ENCODE results near the gene EFCAB9.
"Not testable (repeated sequence)": the region's sequence is repeated elsewhere in the genome, so short reads cannot be mapped to it uniquely, and the experiment has no call there.

Gene EFCAB9

GRCh38 chr5:172187118-172188032, 6.6 kb upstream of the EFCAB9 start:
- peak; percentile 67 to 72 (median 71) for DNase-seq
- peak overlapping the region; percentile 97 for H3K27ac ChIP-seq (ENCODE audit: insufficient read depth, low read length, poor library complexity, severe bottlenecking)
- H3K4me1 ChIP-seq (ENCODE audit: control insufficient read depth, insufficient read depth, low read length, poor library complexity, severe bottlenecking) = peaks cover 36% of the 10 kb centered on the region

GRCh38 chr5:172188033-172188892, 5.7 kb upstream of the EFCAB9 start, which contains the start of gene STK10:
Gene STK10, minus strand, starts transcription at chr5:172188224. Its CDS starts 182 bp downstream, at chr5:172188042.
- H3K4me3 ChIP-seq (ENCODE audit: insufficient read depth, low read depth, low read length, poor library complexity, severe bottlenecking) = peak within 1 kb of the TSS; percentile 95
- no peaks in the 10 kb centered on the region for H3K27me3 ChIP-seq (replicated peaks; ENCODE audit: control insufficient read depth, insufficient read depth, low read length, poor library complexity, severe bottlenecking)
- peaks cover 27% of the 10 kb centered on the region for H3K4me1 ChIP-seq (ENCODE audit: control insufficient read depth, insufficient read depth, low read length, poor library complexity, severe bottlenecking)
- H3K9me3 ChIP-seq (ENCODE audit: control insufficient read depth, low read length) = no peaks in the 10 kb centered on the region
- peak; percentile 79 to 83 (median 83) for DNase-seq
- H3K27ac ChIP-seq (ENCODE audit: insufficient read depth, low read length, poor library complexity, severe bottlenecking) = peak within 1 kb of the TSS; percentile 97
- H3K36me3 ChIP-seq (ENCODE audit: control insufficient read depth, insufficient read depth, low read length) = no peaks in the 10 kb centered on the region

More at GRCh38 chr5:172187118-172188032, 6.6 kb upstream of the EFCAB9 start:
- no peaks in the 10 kb centered on the region for H3K36me3 ChIP-seq (ENCODE audit: control insufficient read depth, insufficient read depth, low read length)
- H3K27me3 ChIP-seq (replicated peaks; ENCODE audit: control insufficient read depth, insufficient read depth, low read length, poor library complexity, severe bottlenecking) = no peaks in the 10 kb centered on the region
- H3K9me3 ChIP-seq (ENCODE audit: control insufficient read depth, low read length) = no peaks in the 10 kb centered on the region
- H3K4me3 ChIP-seq (ENCODE audit: insufficient read depth, low read depth, low read length, poor library complexity, severe bottlenecking) = peak overlapping the region; percentile 95

GRCh38 chr5:172188893-172189692, 4.9 kb upstream of the EFCAB9 start:
- Histone ChIP-seq H3K9me3 (ENCODE audit: control insufficient read depth, low read length) (no peaks in the 10 kb centered on the region), H3K27me3 (replicated peaks; ENCODE audit: control insufficient read depth, insufficient read depth, low read length, poor library complexity, severe bottlenecking) (no peaks in the 10 kb centered on the region), H3K4me1 (ENCODE audit: control insufficient read depth, insufficient read depth, low read length, poor library complexity, severe bottlenecking) (peaks cover 19% of the 10 kb centered on the region), H3K27ac (ENCODE audit: insufficient read depth, low read length, poor library complexity, severe bottlenecking) (peak overlapping the region; percentile 97), H3K4me3 (ENCODE audit: insufficient read depth, low read depth, low read length, poor library complexity, severe bottlenecking) (peak overlapping the region; percentile 95), H3K36me3 (ENCODE audit: control insufficient read depth, insufficient read depth, low read length) (no peaks in the 10 kb centered on the region)
- no peak for DNase-seq

GRCh38 chr5:172189693-172190296, 4.2 kb upstream of the EFCAB9 start:
- Histone ChIP-seq H3K27me3 (replicated peaks; ENCODE audit: control insufficient read depth, insufficient read depth, low read length, poor library complexity, severe bottlenecking) (no peaks in the 10 kb centered on the region), H3K9me3 (ENCODE audit: control insufficient read depth, low read length) (no peaks in the 10 kb centered on the region), H3K4me1 (ENCODE audit: control insufficient read depth, insufficient read depth, low read length, poor library complexity, severe bottlenecking) (peaks cover 13% of the 10 kb centered on the region), H3K36me3 (ENCODE audit: control insufficient read depth, insufficient read depth, low read length) (no peaks in the 10 kb centered on the region), H3K4me3 (ENCODE audit: insufficient read depth, low read depth, low read length, poor library complexity, severe bottlenecking) (no peak overlapping the region), H3K27ac (ENCODE audit: insufficient read depth, low read length, poor library complexity, severe bottlenecking) (no peak overlapping the region)
- no peak for DNase-seq

- Histone ChIP-seq H3K4me1 (ENCODE audit: control insufficient read depth, insufficient read depth, low read length, poor library complexity, severe bottlenecking) (no peaks in the 10 kb centered on the region), H3K4me3 (ENCODE audit: insufficient read depth, low read depth, low read length, poor library complexity, severe bottlenecking) (no peak overlapping the region), H3K9me3 (ENCODE audit: control insufficient read depth, low read length) (no peaks in the 10 kb centered on the region), H3K27ac (ENCODE audit: insufficient read depth, low read length, poor library complexity, severe bottlenecking) (no peak overlapping the region), H3K27me3 (replicated peaks; ENCODE audit: control insufficient read depth, insufficient read depth, low read length, poor library complexity, severe bottlenecking) (no peaks in the 10 kb centered on the region), H3K36me3 (ENCODE audit: control insufficient read depth, insufficient read depth, low read length) (no peaks in the 10 kb centered on the region)
- DNase-seq = no peak
Measured at GRCh38 chr5:172194985-172195774, 1.2 kb downstream of the EFCAB9 start.

GRCh38 chr5:172197775-172198174, 3.8 kb downstream of the EFCAB9 start:
- H3K9me3 ChIP-seq (ENCODE audit: control insufficient read depth, low read length); H3K27ac ChIP-seq (ENCODE audit: insufficient read depth, low read length, poor library complexity, severe bottlenecking); H3K4me1 ChIP-seq (ENCODE audit: control insufficient read depth, insufficient read depth, low read length, poor library complexity, severe bottlenecking); H3K36me3 ChIP-seq (ENCODE audit: control insufficient read depth, insufficient read depth, low read length); H3K27me3 ChIP-seq (replicated peaks; ENCODE audit: control insufficient read depth, insufficient read depth, low read length, poor library complexity, severe bottlenecking); H3K4me3 ChIP-seq (ENCODE audit: insufficient read depth, low read depth, low read length, poor library complexity, severe bottlenecking); DNase-seq: not testable (repeated sequence)

- H3K27me3 ChIP-seq (replicated peaks; ENCODE audit: control insufficient read depth, insufficient read depth, low read length, poor library complexity, severe bottlenecking) = no peaks in the 10 kb centered on the region
- H3K4me3 ChIP-seq (ENCODE audit: insufficient read depth, low read depth, low read length, poor library complexity, severe bottlenecking) = no peak overlapping the region
- no peak for DNase-seq
- no peaks in the 10 kb centered on the region for H3K4me1 ChIP-seq (ENCODE audit: control insufficient read depth, insufficient read depth, low read length, poor library complexity, severe bottlenecking)
- H3K9me3 ChIP-seq (ENCODE audit: control insufficient read depth, low read length) = no peaks in the 10 kb centered on the region
- H3K36me3 ChIP-seq (ENCODE audit: control insufficient read depth, insufficient read depth, low read length) = no peaks in the 10 kb centered on the region
- no peak overlapping the region for H3K27ac ChIP-seq (ENCODE audit: insufficient read depth, low read length, poor library complexity, severe bottlenecking)
Measured at GRCh38 chr5:172199446-172199845, 5.5 kb downstream of the EFCAB9 start.

GRCh38 chr5:172200476-172200875, 6.5 kb downstream of the EFCAB9 start:
- DNase-seq = no peak
- H3K4me3 ChIP-seq (ENCODE audit: insufficient read depth, low read depth, low read length, poor library complexity, severe bottlenecking) = no peak overlapping the region

GRCh38 chr5:172205984-172206383, 12.0 kb downstream of the EFCAB9 start:
- H3K4me1 ChIP-seq (ENCODE audit: control insufficient read depth, insufficient read depth, low read length, poor library complexity, severe bottlenecking); H3K9me3 ChIP-seq (ENCODE audit: control insufficient read depth, low read length); DNase-seq; H3K4me3 ChIP-seq (ENCODE audit: insufficient read depth, low read depth, low read length, poor library complexity, severe bottlenecking); H3K27ac ChIP-seq (ENCODE audit: insufficient read depth, low read length, poor library complexity, severe bottlenecking); H3K27me3 ChIP-seq (replicated peaks; ENCODE audit: control insufficient read depth, insufficient read depth, low read length, poor library complexity, severe bottlenecking); H3K36me3 ChIP-seq (ENCODE audit: control insufficient read depth, insufficient read depth, low read length): not testable (repeated sequence)

More at GRCh38 chr5:172200476-172200875, 6.5 kb downstream of the EFCAB9 start:
- no peaks in the 10 kb centered on the region for H3K9me3 ChIP-seq (ENCODE audit: control insufficient read depth, low read length)
- H3K27ac ChIP-seq (ENCODE audit: insufficient read depth, low read length, poor library complexity, severe bottlenecking) = no peak overlapping the region
- no peaks in the 10 kb centered on the region for H3K4me1 ChIP-seq (ENCODE audit: control insufficient read depth, insufficient read depth, low read length, poor library complexity, severe bottlenecking)
- H3K27me3 ChIP-seq (replicated peaks; ENCODE audit: control insufficient read depth, insufficient read depth, low read length, poor library complexity, severe bottlenecking) = no peaks in the 10 kb centered on the region
- H3K36me3 ChIP-seq (ENCODE audit: control insufficient read depth, insufficient read depth, low read length) = no peaks in the 10 kb centered on the region
